ENCODE results near the gene RFTN1.
"Not testable (repeated sequence)": the region's sequence is repeated elsewhere in the genome, so short reads cannot be mapped to it uniquely, and the experiment has no call there.

The RFTN1 gene

DNA sequence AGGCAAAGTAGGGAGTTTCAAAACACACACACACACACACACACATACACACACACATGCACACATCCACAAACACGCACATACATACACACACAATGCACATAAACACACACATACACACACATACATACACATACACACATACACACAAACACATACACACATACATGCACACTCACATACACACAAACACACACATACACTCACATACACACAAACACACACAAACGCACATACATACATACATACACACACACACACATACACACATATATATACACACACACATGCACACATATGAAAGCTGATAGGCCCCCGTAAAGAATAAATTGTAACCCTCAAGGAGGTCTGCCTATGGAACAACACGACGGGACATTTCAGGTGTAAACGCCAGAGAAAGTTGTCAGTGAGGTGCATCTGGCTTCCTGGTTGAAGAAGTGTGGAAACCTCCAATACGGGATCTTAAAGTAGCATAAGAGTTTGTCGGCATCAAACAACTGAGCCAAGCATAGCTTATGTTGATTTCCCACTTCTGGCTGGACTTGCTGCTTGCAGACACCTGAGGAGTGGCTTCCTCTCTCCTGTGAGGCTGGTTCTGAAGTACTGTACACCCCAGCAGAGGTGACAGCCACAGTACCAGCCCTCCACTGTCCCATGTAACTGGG is 5.8 kb downstream of the RFTN1 start:
- no peak for DNase-seq (ENCODE audit: low spot score)

DNA sequence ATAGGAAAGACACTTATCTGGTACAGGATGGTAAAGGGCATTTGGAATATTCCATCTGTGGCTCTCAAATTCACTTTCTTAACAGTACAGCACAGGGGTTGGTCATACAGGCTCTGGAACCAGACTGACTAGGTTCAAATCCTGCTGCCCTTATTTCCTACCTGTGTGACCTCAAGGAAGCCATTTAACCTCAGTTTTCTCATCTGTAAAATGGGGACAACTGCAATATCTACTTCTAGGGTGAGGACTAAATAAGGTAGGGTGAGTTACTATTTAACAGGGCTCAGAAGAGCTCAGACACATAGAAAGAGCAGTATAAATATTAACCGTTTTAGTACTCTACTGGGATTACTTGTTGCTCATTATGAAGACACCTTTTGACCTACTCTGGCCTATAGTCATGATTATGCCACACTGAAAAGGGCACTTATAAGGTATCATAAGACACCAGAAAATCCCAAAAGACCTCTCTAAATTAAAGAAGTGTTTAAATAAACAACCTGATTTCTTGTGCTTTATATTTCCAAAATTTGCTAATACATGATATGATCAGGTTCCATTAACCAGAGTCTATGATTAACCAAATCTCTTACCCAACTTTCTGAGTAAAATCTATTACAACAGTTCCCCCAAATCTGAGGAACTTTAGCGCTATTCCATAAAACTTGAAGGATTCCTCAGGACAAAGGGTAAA is 6.5 kb downstream of the RFTN1 start:
- DNase-seq (ENCODE audit: low spot score): no peak

DNA sequence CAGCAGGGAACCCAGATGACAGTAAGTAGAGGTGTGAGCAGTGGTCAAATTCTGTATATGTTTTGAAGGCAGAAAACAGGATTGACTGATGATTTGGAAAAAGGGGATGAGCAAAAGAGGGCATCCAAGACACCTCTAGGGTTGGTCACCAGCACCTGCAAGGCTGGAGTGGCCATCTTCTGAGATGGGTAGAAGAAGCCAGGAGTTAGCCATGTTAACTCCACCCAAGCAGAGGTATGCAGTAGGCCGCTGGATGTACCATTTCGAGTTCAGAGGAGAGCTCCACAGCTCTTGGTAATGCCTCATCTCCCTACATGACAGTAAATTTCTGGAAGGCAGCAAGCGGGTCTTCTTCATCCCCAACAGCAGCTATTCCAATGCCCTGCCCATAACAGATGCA is 7.0 kb downstream of the RFTN1 start:
- DNase-seq (ENCODE audit: low spot score): no peak

DNA sequence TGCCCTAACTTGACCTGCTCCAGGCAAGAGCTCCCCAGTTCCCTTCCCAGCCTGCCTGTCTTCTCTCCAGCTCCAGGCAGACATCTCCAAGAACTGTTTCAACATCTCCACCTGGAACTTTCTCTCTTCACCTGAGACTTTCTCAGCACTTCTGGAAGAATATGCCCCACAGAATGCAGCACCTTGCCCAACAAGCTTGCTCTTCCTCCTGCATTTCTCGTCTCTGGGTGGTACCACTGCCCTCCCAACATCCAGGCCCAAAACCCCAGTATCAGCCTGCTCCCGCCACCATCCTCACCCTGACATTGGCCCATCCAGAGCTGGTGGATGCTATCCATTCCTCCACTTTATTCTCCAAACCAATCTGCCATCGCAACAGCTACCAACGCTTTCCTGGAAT is 8.8 kb downstream of the RFTN1 start:
- DNase-seq (ENCODE audit: low spot score): no peak

DNA sequence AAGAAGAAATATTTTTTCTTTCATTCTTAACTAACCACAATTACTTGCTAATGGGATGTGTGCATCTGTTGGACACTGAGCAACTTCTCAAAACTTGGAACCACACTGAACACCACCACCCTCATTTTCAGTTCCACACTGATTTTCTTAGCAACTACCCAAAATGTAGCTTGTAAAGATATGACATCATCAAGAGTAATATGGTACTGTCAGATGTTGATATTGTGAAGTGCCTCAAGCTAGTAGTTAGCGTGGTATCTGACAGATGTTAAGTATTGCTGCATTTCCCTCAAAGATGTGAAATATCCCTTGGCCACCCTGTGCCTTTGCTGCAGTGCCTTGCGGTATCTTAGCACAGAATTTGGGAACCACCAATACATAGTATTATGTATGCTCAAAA is 9.3 kb downstream of the RFTN1 start:
- DNase-seq (ENCODE audit: low spot score): no peak

DNA sequence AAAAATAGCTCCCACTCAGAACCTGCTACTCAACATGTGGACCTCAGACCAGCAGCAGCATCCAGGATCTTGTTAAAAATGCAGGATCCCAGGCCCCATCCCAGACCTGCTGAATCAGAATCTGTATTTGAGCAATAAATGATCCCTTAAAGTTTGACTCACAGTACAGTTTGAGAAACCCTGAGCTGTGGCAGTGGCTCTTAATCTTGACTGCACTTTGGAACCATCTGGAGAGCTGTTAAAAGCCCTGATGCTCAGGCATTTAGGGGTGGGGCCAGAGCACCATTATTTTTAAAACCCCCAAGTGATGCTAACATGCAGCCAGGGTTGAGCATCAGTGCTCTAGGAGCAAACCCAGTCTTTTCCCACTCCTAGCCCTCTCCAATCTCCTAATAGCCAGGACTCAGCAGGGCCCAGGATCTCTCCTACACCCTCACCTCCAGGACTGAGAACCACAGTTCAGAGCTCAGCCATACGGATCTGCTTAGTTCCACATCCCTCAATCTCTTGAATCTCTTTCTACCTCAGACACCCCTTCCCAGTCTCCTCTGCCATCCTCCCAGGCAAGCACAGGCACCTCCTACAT is 10.2 kb downstream of the RFTN1 start:
- no peak for DNase-seq (ENCODE audit: low spot score)

DNA sequence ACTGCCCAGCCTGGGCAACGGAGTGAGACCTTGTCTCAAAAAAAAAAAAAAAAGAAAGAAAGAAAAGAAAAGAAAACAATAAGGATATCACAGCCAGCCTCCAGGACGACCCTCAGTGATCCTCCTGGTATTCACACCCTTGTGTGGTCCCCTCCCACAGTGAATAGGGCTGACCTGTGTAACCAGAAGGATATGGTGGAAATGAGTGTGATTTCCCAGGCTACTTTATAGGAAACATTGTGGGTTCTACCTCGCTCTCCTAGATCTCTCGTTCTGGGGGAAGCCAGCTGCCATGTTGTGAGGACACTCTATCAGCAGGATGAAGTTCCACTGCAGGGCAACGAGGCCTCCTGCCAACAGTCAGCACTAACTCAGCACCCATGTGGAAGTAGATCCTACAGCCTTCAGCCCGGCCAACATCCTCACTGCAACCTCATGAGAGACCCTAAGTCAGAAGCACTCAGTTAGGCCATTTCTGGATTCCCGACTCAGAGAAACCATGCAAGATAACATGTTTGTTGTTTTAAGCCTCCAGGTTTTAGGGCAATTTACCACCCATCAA is 11.1 kb downstream of the RFTN1 start:
- no peak for DNase-seq (ENCODE audit: low spot score)

DNA sequence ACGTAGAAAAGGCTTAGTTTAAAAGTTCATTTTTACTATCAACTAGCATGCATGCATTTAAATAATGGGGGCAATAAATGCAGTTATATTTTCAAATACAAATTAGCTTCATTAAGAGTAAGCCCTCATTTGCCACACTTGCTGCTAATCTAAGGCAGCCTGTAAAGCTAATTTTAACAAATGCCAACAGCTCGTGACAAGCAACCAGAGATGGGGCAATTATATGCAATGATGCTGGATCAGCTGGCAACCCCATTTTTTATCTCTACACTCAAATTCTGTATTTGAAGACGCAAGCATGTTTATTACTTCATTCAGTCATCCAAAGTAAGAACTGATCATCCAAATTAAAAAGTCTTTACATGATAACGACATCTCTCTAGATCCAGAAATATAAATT is 12.1 kb downstream of the RFTN1 start:
- DNase-seq (ENCODE audit: low spot score): no peak

DNA sequence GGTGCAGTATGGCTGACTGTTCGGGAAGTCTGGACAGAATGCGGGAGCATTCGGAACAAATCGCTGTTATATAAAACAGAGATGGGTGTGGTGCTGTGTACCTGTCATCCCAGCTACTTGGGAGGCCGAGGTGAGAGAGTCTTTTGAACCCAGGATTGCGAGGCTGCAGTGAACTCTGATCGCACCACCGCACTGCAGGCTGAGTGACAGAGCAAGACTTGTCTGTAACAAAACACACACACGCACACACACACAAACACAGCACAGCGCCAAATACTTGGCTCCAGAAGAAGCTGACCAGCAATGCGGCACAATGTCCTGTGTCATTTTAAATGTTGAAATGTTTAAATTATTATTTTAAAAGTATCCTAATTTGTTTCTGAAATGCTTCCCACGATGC is 12.6 kb downstream of the RFTN1 start:
- DNase-seq (ENCODE audit: low spot score): no peak

DNA sequence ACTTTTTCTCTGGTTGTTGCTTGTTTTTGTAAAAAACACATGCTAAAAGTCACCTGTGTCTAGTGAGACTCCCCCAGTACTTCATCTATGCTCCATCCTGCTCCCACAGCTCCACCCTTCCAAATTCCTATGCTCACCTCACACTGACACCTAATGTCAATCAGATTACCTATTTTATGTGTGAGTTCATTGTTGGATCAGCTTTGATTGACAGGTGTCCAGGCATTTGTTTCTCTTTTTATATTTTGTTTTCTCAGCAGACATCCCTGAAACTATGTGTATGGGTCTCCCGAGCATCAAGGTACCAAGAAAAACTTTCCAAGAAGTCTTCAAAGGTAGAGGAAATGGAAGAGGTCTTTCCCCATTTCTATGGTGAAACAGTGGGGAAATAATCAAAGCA is 13.4 kb downstream of the RFTN1 start:
- DNase-seq (ENCODE audit: low spot score): no peak

DNA sequence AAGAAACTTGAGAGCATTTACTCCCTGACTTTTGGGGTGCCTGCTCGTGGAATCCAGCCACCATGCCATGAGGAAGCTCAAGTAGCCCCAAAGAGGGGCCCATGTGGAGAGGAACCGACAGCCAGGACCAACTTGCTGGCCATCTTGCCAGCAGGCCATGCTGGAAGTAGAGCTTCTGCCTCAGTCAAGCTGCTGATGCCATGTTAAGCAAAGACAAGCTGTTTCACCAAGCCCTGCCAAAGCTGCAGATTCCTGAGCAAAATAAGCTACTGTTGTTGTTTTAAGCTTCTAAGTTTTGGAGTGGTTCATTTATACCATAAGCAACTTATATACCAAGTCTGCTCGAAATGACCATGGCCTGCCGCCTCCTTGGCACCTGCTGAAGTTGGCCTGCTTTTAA is 14.1 kb downstream of the RFTN1 start:
- no peak for DNase-seq (ENCODE audit: low spot score)

DNA sequence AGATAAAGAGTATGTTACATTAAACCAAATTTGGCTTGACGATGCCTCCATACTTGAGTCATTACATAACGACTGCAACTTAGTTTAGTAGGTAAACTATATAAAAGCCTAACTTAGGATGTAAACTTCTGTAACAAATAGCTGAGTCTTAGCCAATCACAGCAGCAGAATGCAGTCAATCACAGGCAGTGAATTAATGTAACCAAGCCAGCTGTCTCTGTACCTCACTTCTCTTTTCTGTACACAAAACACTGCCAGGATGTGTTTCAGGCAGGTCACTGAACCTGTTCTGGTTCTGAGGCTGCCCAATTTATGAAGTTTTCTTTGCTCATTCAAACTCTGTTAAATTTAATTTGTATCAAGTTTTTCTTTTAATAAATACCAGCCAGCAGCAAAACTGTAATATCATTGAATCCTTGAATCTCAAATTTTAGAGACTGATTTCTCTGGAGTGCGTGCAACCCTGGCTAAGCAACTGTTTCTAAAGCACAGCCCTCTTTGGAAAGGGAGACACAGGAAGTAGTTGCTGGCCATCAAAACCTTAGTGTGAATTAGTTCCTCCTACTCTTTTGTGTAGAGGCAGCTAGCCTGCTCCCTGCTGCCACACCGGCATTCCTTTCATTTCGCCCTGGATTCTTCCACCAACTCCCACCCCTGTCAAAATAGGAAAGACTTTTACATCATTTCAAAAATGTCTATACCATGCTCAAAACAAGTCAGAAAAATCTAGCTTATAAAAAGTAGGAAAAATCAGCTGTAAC is 15.2 kb downstream of the RFTN1 start:
- no peak for DNase-seq (ENCODE audit: low spot score)

DNA sequence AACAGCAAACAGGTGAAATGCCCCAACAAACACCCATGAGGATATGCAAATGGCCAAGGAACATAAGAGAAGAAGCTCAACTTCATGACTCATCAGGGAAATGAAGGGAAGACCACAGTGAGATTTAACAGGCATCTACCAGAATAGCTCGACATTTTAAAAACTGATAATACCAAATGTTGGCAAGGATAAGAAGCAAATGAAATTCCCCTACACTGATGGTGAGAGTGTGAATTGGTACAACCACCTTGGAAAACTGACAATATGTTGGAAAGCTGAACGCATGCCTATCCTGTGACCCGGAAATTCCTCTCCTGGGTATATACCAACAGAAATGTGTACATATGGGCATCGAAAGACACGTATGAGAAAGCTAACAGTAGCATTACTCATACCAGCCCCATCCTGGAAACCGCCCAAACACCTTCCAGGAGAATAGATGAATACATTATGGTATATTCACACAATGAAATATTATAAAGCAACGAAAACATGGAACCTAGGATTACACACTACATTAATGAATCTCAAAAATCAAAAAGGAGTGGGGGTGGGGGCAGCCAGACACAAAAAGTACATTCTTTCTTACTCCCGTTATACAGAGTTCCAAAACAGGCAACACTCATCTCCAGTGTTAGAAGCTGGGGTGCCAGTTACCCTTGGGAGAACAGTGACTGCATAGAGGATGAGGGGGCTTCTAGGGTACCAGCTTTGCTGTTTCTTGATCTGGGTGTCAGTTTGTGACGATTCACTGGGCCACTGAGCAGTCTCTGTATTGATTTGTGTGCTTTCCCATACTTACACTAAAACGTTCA is 16.9 kb downstream of the RFTN1 start:
- DNase-seq (ENCODE audit: low spot score): no peak

DNA sequence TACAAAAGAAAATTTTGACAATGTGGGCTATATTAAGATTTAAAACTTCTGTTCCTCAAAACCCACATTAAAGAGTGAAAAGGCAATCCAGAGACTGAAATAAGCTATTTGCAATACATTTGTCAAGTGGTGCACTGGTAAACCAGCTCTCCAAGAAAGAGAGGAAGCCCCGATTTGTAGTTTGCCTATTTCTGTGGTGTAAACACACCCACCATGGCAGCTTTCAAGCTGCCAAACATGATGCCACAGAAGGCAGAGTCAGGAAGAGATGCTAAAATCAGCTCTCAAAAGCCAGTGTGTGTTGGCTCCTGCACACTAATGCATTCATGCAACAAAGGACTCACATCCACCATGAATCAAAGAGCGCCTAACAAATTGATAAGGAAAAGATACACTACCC is 17.5 kb downstream of the RFTN1 start:
- no peak for DNase-seq (ENCODE audit: low spot score)

DNA sequence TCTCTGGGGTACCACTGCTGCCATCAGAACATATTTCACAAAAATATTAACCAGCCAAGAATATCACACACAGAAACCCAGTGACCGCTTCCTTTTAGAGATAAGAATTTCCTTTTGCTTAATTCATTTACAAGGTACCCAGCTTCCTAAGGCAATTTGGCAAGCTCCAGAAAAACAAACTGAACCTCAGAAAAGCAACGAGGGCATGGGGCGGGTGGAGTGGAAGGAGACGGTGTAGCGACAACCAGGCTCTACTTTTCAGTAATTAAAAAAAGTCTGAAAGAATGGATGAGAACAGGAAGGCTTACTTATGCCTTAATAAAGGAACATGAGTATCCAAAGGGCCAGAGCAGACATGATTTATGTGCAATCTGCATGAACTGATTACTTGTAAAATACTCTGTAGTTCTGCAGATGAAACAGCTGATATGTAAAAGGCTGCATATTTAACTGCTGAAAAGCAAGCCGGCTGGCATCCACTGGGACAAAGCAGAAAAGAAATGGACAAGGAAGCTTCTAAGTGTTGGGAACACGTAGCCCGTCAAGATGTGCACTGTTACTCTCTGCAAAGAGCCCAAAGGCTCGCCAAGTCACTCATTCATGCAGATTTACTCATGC is 18.6 kb downstream of the RFTN1 start:
- DNase-seq (ENCODE audit: low spot score): no peak

DNA sequence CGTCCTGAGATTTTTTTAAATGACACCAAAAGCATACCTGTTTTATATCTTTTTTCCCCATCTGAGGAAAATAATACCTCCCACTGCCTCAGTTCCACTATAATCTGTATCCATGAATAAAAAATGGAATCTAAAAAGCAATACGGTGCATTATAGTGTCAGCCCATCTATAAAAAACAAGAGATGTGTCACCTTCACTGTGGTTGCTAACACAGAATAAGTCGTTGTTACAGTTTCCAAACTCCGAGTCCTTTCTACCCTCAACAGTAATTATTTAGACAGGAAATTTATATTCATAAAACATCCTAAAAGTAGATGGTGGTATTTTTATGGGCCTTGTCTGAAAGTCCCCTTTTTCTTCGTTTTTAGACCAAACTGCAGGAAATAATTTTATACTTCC is 19.4 kb downstream of the RFTN1 start:
- no peak for DNase-seq (ENCODE audit: low spot score)

DNA sequence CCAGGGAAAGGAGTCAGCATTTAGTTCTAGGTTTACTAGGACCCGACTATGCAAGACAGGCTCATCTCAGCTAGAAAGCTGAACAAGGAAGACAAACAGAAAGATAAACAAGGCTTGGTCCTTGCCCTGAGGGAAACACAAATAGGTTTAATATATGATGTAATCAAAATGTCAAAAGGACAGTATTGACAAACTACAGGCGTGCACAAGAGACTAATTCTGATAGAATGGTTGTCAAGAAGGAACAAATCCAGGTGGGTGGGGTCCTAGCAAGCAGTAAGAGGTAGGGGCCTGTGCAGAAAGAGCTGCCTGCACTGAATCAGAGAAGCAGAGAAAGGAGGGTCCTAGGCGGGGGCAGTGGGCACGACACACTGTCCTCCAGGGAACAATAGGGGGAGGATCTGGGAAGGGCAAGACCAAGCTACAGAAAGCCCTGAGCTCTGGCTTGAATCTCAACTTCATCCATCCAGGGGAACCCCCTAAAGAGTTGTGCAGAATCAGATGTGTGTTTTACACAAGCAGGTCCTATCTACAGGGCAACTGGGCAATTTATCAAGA is 23.4 kb downstream of the RFTN1 start:
- DNase-seq (ENCODE audit: low spot score): no peak

DNA sequence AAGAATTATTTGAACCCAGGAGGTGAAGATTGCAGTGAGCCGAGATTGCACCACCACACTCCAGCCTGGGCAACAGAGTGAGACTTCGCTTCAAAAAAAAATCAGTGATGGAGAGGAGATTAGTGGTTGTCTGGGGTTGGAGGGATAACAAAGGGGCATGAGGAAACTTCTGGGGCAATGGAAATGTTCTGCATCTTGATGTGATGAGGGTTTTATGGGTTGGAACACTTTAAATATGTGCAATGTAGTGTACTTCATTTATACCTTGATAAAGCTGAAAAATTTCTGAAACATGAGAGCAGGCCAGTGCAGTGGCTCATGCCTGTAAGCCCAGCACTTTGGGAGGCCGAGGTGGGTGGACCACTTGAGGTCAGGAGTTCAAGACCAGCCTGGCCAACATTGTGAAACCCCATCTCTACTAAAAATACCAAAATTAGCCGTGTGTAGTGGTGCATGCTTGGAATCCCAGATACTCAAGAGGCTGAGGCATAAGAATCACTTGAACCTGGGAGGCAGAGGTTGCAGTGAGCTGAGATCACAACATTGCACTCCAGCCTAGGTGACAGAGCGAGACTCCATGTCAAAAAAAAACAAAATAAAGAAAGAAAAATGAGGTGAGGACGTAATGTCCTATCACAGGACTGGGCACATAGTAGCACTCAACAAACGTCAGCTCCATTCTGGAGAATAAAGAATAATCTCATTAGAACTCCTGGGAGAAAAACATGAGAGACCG is 24.0 kb downstream of the RFTN1 start:
- not testable (repeated sequence) for DNase-seq (ENCODE audit: low spot score)

DNA sequence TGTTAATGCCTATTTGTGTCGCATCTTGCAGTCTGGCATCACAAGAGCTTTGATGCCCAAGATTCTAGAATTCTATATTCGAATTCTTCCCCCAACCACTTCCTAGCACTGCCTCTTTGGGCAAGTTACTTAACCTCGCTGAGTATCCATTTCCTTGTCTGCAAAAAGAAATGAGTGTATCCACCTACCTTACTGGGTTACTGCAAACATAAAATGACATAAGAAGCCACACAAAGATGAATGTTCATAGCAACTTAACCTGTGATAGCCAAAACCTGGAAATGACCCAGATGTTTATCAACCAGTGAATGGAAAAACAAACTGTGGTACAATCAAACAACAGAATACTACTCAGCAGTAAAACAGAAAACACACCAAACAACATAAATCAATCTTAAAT is 24.9 kb downstream of the RFTN1 start:
- DNase-seq (ENCODE audit: low spot score): no peak

DNA sequence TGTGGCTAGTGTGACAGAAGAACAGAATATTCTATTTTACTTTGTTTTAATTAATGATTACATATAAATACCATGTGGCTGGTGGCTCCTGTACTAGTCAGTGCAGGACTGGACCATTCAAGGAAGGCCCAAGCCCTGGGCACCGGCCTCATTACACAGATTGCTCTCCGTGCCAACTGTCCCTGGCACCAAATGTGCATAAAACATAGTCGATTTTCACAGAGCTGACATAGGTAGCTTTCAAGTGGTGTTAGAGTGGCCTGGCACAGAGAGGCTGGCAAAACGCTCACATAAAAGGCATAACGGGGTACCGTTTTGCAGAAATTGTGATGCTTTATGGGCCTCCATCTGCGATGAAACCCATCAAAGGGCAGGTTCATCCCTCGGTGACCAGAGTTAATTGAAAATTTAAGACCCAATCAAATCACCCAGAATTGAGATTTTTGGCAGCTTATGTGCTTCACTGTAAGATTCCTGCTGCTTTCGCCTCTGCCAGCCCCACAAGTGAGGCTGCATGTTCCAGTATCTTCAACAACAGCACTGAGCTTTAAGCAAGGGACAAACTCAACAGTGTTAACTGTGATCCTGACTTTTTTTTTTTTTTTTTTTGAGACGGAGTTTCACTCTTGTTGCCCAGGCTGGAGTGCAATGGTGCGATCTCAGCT is 25.9 kb downstream of the RFTN1 start:
- no peak for DNase-seq (ENCODE audit: low spot score)
